ENCODE data around the gene ZNF699.

The ZNF699 gene

GRCh38 chr19:9283485-9283884 is 26.2 kb downstream of the ZNF699 start:
- peak in 3 of 6 experiments; percentile 3 to 17 (median 4) for DNase-seq

- DNase-seq: no peak
Observed at GRCh38 chr19:9251236-9251635, 58.4 kb downstream of the ZNF699 start.

GRCh38 chr19:9250630-9251029 is 59.0 kb downstream of the ZNF699 start, which contains the start of gene OR7E24:
TSS of gene OR7E24 (plus strand) at chr19:9250930. CDS start at chr19:9251044, 114 bp downstream.
- no peak for DNase-seq

Data from stimulated activated naive CD4-positive, alpha-beta T cell (primary cell).